SK-N-SH treated with all-trans-retinoic acid at 6 μM for 48 hours (cell line): ENCODE data around the gene GEMIN5.

Source experiments
- ATAC-seq: fragments of 200-7000 bp; cut with Tn5 transposase; 3 replicates; pipeline ENCODE4 v1.9.1; 2020; ENCODE audit warnings: mild to moderate bottlenecking, moderate library complexity
- ARNTL ChIP-seq: fragments of 450-650 bp; formaldehyde crosslinking; IDR thresholded peaks from 2 replicates; pipeline ENCODE4 v1.5.0; 2020; ENCODE audit warnings: low read depth, mild to moderate bottlenecking, moderate library complexity, borderline replicate concordance
- BACH2 ChIP-seq: fragments of 250-450 bp; sonication (Bioruptor Pico); IDR thresholded peaks from 2 replicates; pipeline ENCODE4 v1.9.0; 2021; ENCODE audit warnings: mild to moderate bottlenecking, borderline replicate concordance
- ESRRG ChIP-seq: fragments of 250-450 bp; sonication (Bioruptor Pico); IDR thresholded peaks from 2 replicates; pipeline ENCODE4 v1.6.1; 2021; ENCODE audit warnings: mild to moderate bottlenecking
- GLIS3 ChIP-seq: fragments of 250-450 bp; sonication (Bioruptor Pico); IDR thresholded peaks from 2 replicates; pipeline ENCODE4 v1.5.0; 2020; ENCODE audit warnings: mild to moderate bottlenecking, moderate library complexity
- ISL1 ChIP-seq: fragments of 250-450 bp; sonication (Bioruptor Pico); IDR thresholded peaks from 2 replicates; pipeline ENCODE4 v2.1.2; 2022; ENCODE audit warnings: mild to moderate bottlenecking, moderate library complexity
- OSR1 ChIP-seq: fragments of 250-450 bp; sonication (Bioruptor Pico); IDR thresholded peaks from 2 replicates; pipeline ENCODE4 v1.8.0; 2022; ENCODE audit warnings: moderate library complexity, mild to moderate bottlenecking, inconsistent platforms
- RARB ChIP-seq: fragments of 250-450 bp; sonication (Bioruptor Pico); IDR thresholded peaks from 2 replicates; pipeline ENCODE4 v1.8.0; 2021; ENCODE audit warnings: mild to moderate bottlenecking, moderate library complexity
- SNAI2 ChIP-seq: fragments of 250-450 bp; sonication (Bioruptor Pico); IDR thresholded peaks from 2 replicates; pipeline ENCODE4 v1.5.0; 2020; ENCODE audit warnings: mild to moderate bottlenecking, moderate library complexity
- TCF4 ChIP-seq: fragments of 250-450 bp; sonication (Bioruptor Pico); IDR thresholded peaks from 2 replicates; pipeline ENCODE4 v1.8.0; 2021; ENCODE audit warnings: mild to moderate bottlenecking, moderate library complexity, borderline replicate concordance
- ZC3H10 ChIP-seq: fragments of 250-450 bp; sonication (Bioruptor Pico); IDR thresholded peaks from 2 replicates; pipeline ENCODE4 v1.5.1; 2021; ENCODE audit warnings: mild to moderate bottlenecking, moderate library complexity
- ZFP3 ChIP-seq: fragments of 250-450 bp; sonication (Bioruptor Pico); IDR thresholded peaks from 2 replicates; pipeline ENCODE4 v1.5.0; 2020; ENCODE audit warnings: mild to moderate bottlenecking, moderate library complexity
- ZFP30 ChIP-seq: fragments of 450-650 bp; formaldehyde crosslinking; IDR thresholded peaks from 2 replicates; pipeline ENCODE4 v1.5.0; 2022; ENCODE audit warnings: mild to moderate bottlenecking, moderate library complexity
- ZNF565 ChIP-seq: fragments of 450-650 bp; formaldehyde crosslinking; conservative IDR thresholded peaks from 2 replicates; pipeline ENCODE4 v1.5.0; 2020; ENCODE audit warnings: low read depth, mild to moderate bottlenecking, moderate library complexity
- ZNF70 ChIP-seq: fragments of 450-650 bp; formaldehyde crosslinking; IDR thresholded peaks from 2 replicates; pipeline ENCODE4 v1.5.0; 2020; ENCODE audit warnings: mild to moderate bottlenecking, moderate library complexity
- ZNF8 ChIP-seq: fragments of 450-650 bp; formaldehyde crosslinking; IDR thresholded peaks from 2 replicates; pipeline ENCODE4 v1.5.0; 2020; ENCODE audit warnings: mild to moderate bottlenecking, moderate library complexity
- TF ChIP-seq, protein P1 (sequence below): fragments of 250-450 bp; sonication (Bioruptor Pico); IDR thresholded peaks from 2 replicates; pipeline ENCODE4 v1.5.0; 2020; ENCODE audit warnings: mild to moderate bottlenecking, moderate library complexity
- TF ChIP-seq, protein P2 (sequence below): fragments of 250-450 bp; sonication (Bioruptor Pico); IDR thresholded peaks from 2 replicates; pipeline ENCODE4 v1.5.1; 2021; ENCODE audit warnings: mild to moderate bottlenecking, moderate library complexity
- TF ChIP-seq, protein P3 (sequence below): fragments of 250-450 bp; sonication (Bioruptor Pico); IDR thresholded peaks from 2 replicates; pipeline ENCODE4 v1.5.1; 2020; ENCODE audit warnings: low read depth, mild to moderate bottlenecking, moderate library complexity
- TF ChIP-seq, protein P4 (sequence below): fragments of 250-450 bp; sonication (Bioruptor Pico); IDR thresholded peaks from 2 replicates; pipeline ENCODE4 v1.8.0; 2020; ENCODE audit warnings: mild to moderate bottlenecking, moderate library complexity, borderline replicate concordance
- TF ChIP-seq, protein P5 (sequence below): fragments of 250-450 bp; sonication (Bioruptor Pico); IDR thresholded peaks from 2 replicates; pipeline ENCODE4 v1.8.0; 2021; ENCODE audit warnings: low read depth, mild to moderate bottlenecking, moderate library complexity, borderline replicate concordance

GEMIN5 gene

DNA sequence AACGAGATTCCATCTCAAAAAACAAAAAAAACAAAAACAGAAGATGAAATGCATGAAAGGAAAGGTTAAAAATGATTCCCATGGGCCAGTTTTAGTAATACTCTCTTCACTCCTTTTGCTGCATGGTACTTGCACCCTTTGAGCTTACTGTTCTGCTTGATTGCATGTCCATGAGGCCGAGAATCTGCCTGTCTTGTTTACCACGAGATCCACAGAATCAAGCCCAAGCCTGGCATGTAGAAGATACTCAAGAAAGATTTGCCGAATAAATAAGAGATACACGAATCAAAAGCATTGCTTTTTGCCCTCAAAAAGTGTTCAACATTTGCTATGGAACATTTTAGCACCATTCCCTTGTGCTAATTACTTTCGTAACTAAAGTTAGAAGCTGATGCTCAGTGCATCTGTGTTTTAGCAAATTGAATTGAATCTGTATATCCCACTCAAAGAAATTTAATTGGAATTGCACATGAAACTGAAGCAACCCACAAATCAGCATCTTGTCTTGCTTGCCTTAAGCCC is 88.7 kb downstream of the GEMIN5 start:
- no peak for ATAC-seq
- TF ChIP-seq ESRRG (CRISPR knock-in tag) (no peak), ZNF8 (no peak), TCF4 (CRISPR knock-in tag) (no peak), SNAI2 (CRISPR knock-in tag) (no peak), ZNF565 (CRISPR knock-in tag) (no peak)

DNA sequence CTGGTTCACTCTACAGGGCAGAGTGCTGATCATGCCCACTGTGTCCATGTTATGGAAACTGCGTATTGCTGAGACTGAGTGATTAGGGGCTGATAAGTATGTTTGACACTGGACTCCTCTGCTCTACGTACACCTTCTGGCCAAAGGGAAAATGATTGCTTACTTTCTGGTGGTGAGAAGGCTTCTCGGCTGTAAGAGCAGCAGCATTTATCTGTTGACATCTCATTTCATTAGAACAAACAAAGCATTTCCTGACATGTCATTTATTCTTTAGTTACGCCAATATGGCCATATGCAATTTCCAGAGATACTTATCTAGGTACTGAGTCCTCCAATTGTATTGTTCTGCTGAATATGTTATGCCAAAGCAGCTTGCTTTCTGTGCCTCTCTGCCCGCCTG is 93.2 kb downstream of the GEMIN5 start:
- ATAC-seq: peak; percentile 44; the same call in 1 of the 3 replicates
- TF ChIP-seq, protein P1, sequence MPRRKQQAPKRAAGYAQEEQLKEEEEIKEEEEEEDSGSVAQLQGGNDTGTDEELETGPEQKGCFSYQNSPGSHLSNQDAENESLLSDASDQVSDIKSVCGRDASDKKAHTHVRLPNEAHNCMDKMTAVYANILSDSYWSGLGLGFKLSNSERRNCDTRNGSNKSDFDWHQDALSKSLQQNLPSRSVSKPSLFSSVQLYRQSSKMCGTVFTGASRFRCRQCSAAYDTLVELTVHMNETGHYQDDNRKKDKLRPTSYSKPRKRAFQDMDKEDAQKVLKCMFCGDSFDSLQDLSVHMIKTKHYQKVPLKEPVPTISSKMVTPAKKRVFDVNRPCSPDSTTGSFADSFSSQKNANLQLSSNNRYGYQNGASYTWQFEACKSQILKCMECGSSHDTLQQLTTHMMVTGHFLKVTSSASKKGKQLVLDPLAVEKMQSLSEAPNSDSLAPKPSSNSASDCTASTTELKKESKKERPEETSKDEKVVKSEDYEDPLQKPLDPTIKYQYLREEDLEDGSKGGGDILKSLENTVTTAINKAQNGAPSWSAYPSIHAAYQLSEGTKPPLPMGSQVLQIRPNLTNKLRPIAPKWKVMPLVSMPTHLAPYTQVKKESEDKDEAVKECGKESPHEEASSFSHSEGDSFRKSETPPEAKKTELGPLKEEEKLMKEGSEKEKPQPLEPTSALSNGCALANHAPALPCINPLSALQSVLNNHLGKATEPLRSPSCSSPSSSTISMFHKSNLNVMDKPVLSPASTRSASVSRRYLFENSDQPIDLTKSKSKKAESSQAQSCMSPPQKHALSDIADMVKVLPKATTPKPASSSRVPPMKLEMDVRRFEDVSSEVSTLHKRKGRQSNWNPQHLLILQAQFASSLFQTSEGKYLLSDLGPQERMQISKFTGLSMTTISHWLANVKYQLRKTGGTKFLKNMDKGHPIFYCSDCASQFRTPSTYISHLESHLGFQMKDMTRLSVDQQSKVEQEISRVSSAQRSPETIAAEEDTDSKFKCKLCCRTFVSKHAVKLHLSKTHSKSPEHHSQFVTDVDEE (CRISPR knock-in tag): peak; percentile 80; the same call in 1 of the 2 replicates
- TF ChIP-seq OSR1 (no peak), SNAI2 (CRISPR knock-in tag) (no peak), ESRRG (CRISPR knock-in tag) (no peak), TCF4 (CRISPR knock-in tag) (peak; percentile 74), ISL1 (CRISPR knock-in tag) (no peak), ZFP3 (no peak), BACH2 (CRISPR knock-in tag) (no peak), ZC3H10 (CRISPR knock-in tag) (no peak), ZNF8 (no peak)
- TF ChIP-seq, protein P2, sequence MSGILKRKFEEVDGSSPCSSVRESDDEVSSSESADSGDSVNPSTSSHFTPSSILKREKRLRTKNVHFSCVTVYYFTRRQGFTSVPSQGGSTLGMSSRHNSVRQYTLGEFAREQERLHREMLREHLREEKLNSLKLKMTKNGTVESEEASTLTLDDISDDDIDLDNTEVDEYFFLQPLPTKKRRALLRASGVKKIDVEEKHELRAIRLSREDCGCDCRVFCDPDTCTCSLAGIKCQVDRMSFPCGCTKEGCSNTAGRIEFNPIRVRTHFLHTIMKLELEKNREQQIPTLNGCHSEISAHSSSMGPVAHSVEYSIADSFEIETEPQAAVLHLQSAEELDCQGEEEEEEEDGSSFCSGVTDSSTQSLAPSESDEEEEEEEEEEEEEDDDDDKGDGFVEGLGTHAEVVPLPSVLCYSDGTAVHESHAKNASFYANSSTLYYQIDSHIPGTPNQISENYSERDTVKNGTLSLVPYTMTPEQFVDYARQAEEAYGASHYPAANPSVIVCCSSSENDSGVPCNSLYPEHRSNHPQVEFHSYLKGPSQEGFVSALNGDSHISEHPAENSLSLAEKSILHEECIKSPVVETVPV (CRISPR knock-in tag): no peak
- TF ChIP-seq, protein P3, sequence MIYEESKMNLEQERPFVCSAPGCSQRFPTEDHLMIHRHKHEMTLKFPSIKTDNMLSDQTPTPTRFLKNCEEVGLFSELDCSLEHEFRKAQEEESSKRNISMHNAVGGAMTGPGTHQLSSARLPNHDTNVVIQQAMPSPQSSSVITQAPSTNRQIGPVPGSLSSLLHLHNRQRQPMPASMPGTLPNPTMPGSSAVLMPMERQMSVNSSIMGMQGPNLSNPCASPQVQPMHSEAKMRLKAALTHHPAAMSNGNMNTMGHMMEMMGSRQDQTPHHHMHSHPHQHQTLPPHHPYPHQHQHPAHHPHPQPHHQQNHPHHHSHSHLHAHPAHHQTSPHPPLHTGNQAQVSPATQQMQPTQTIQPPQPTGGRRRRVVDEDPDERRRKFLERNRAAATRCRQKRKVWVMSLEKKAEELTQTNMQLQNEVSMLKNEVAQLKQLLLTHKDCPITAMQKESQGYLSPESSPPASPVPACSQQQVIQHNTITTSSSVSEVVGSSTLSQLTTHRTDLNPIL (CRISPR knock-in tag): no peak
- TF ChIP-seq, protein P4, sequence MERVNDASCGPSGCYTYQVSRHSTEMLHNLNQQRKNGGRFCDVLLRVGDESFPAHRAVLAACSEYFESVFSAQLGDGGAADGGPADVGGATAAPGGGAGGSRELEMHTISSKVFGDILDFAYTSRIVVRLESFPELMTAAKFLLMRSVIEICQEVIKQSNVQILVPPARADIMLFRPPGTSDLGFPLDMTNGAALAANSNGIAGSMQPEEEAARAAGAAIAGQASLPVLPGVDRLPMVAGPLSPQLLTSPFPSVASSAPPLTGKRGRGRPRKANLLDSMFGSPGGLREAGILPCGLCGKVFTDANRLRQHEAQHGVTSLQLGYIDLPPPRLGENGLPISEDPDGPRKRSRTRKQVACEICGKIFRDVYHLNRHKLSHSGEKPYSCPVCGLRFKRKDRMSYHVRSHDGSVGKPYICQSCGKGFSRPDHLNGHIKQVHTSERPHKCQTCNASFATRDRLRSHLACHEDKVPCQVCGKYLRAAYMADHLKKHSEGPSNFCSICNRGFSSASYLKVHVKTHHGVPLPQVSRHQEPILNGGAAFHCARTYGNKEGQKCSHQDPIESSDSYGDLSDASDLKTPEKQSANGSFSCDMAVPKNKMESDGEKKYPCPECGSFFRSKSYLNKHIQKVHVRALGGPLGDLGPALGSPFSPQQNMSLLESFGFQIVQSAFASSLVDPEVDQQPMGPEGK (CRISPR knock-in tag): no peak
- TF ChIP-seq, protein P5, sequence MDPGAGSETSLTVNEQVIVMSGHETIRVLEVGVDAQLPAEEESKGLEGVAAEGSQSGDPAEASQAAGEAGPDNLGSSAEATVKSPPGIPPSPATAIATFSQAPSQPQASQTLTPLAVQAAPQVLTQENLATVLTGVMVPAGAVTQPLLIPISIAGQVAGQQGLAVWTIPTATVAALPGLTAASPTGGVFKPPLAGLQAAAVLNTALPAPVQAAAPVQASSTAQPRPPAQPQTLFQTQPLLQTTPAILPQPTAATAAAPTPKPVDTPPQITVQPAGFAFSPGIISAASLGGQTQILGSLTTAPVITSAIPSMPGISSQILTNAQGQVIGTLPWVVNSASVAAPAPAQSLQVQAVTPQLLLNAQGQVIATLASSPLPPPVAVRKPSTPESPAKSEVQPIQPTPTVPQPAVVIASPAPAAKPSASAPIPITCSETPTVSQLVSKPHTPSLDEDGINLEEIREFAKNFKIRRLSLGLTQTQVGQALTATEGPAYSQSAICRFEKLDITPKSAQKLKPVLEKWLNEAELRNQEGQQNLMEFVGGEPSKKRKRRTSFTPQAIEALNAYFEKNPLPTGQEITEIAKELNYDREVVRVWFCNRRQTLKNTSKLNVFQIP (CRISPR knock-in tag): no peak

DNA sequence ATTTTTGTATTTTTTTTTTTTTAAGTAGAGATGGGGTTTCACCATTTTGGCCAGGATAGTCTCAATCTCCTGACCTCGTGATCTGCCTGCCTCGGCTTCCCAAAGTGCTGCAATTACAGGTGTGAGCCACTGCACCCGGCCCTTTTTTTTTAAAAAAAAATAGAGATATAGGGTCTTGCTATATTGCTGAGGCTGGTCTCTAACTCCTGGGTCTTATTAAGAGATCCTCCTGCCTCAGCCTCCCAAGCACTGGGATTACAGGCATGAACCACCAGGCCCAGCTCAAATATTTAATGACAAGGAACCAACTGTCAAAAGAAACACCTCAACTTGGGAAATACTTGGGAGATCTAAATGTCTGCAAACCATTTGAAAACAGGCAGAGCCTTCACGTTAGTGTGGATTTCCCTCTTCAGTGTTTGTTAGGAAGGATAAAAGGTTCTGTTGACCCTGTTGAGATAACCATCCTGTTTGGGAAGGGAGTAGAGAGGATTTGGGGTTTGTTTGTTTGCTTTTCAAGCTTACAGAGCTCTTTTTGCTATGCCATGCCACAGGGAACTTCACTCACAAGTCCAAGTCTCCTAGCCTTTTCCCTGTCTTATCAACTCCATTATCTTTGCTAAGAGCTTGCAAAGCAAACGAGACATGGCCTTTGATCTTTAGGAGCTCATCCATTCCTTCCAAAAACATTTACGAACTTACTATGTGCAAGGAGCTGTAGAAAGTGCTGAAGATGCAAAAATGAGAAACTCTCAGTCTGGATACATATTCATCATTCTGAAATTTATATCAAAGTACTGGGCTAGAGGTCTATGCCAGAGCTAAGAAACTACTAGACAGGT is 95.1 kb downstream of the GEMIN5 start:
- ATAC-seq: no peak
- TF ChIP-seq, protein P2 (CRISPR knock-in tag): no peak
- TF ChIP-seq TCF4 (CRISPR knock-in tag) (no peak), ZC3H10 (CRISPR knock-in tag) (no peak), GLIS3 (no peak), ARNTL (CRISPR knock-in tag) (no peak), ZNF70 (CRISPR knock-in tag) (no peak), BACH2 (CRISPR knock-in tag) (no peak), RARB (CRISPR knock-in tag) (no peak), SNAI2 (CRISPR knock-in tag) (no peak), ZFP30 (CRISPR knock-in tag) (no peak)
- TF ChIP-seq, protein P3 (CRISPR knock-in tag): no peak
- TF ChIP-seq, protein P1 (CRISPR knock-in tag): no peak
